ENCODE results near the gene GPR42.

GRCh38 chr19:35321291-35321690, 49.6 kb upstream of the GPR42 start:
- TF ChIP-seq YY1 (tag by site-specific recombination; IDR thresholded peaks at IDR 0.05): no peak
- TF ChIP-seq CTCF (tag by site-specific recombination; IDR thresholded peaks at IDR 0.05): no peak
- no peak for TF ChIP-seq REST (tag by site-specific recombination; IDR thresholded peaks at IDR 0.05)
- no peak for TF ChIP-seq ZBTB49 (tag by site-specific recombination; IDR thresholded peaks at IDR 0.05; ENCODE audit: low read depth)
- TF ChIP-seq ZNF623 (tag by site-specific recombination; IDR thresholded peaks at IDR 0.05): no peak
- TF ChIP-seq ZNF18 (tag by site-specific recombination; IDR thresholded peaks at IDR 0.05): no peak
- TF ChIP-seq ZNF266 (tag by site-specific recombination; IDR thresholded peaks at IDR 0.05; ENCODE audit: low read depth): no peak
